Measurements from ENCODE around the gene DNAAF5.

The DNAAF5 gene

GRCh38 chr7:770741-771166 lies 44.3 kb downstream of the DNAAF5 start:
- no peak for DNase-seq

GRCh38 chr7:771234-772004 lies 44.9 kb downstream of the DNAAF5 start:
- DNase-seq = peak in 1 of 2 experiments; percentile 25

GRCh38 chr7:772005-772294 lies 45.5 kb downstream of the DNAAF5 start:
- no peak for DNase-seq

- DNase-seq = no peak
These were observed 45.9 kb downstream of the DNAAF5 start for GRCh38 chr7:772392-772791.

GRCh38 chr7:772861-773621 lies 46.5 kb downstream of the DNAAF5 start:
- no peak for DNase-seq

GRCh38 chr7:773622-773915 lies 47.1 kb downstream of the DNAAF5 start:
- DNase-seq = no peak

- peak; percentile 44 to 70 for DNase-seq
These were observed 47.9 kb downstream of the DNAAF5 start for GRCh38 chr7:774161-775109.

GRCh38 chr7:776381-776780 lies 49.9 kb downstream of the DNAAF5 start:
- DNase-seq = no peak

GRCh38 chr7:776992-777727 lies 50.7 kb downstream of the DNAAF5 start:
- no peak for DNase-seq

- no peak for DNase-seq
These were observed 51.2 kb downstream of the DNAAF5 start for GRCh38 chr7:777728-778078.

- no peak for DNase-seq
These were observed 51.9 kb downstream of the DNAAF5 start for GRCh38 chr7:778271-778967.

- no peak for DNase-seq
These were observed 52.5 kb downstream of the DNAAF5 start for GRCh38 chr7:778968-779451.

- DNase-seq = no peak
These were observed 53.0 kb downstream of the DNAAF5 start for GRCh38 chr7:779480-779879.

- DNase-seq = no peak
These were observed 53.6 kb downstream of the DNAAF5 start for GRCh38 chr7:780081-780480.

- DNase-seq = no peak
These were observed 54.0 kb downstream of the DNAAF5 start for GRCh38 chr7:780516-780915.

- DNase-seq = no peak
These were observed 54.8 kb downstream of the DNAAF5 start for GRCh38 chr7:781186-781849.

GRCh38 chr7:781936-782529 lies 55.5 kb downstream of the DNAAF5 start:
- no peak for DNase-seq

GRCh38 chr7:782718-783449 lies 56.4 kb downstream of the DNAAF5 start:
- DNase-seq = no peak

- no peak for DNase-seq
These were observed 57.3 kb downstream of the DNAAF5 start for GRCh38 chr7:783556-784490.
